Activated naive CD4-positive, alpha-beta T cell treated with Interleukin-2 at 50 U/mL for 16 hours (primary cell): ENCODE measurements around the gene GK2.

ENCODE experiments used
- DNase-seq: peaks from one replicate; pipeline ENCODE4 v3.0.0-alpha.2; 2020

The GK2 gene

GRCh38 chr4:79381161-79381560 lies 26.9 kb downstream of the GK2 start:
- no peak for DNase-seq

GRCh38 chr4:79370026-79370425 lies 38.0 kb downstream of the GK2 start:
- no peak for DNase-seq

GRCh38 chr4:79367096-79367495 lies 40.9 kb downstream of the GK2 start:
- no peak for DNase-seq

GRCh38 chr4:79366422-79366821 lies 41.6 kb downstream of the GK2 start:
- DNase-seq, result no peak

GRCh38 chr4:79364061-79364460 lies 44.0 kb downstream of the GK2 start:
- DNase-seq, result no peak

DNA sequence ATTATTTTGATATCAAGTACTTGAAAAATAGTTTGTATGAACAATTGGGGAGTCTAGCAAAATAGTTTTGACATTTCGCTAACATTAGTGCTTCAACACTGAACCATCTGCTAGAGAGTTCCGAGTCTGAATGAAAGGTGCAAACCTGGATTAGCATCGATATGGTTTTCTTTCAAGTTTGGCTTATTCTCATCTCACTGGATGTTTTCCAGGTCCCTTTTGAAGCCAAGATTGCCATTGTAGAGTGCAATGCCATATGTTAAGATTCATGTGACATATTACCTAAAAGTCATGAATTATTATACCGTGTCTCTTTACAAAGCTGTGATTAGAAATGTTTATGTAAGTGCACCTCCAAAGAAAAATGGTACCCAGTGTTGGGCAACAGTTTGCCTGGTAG lies 45.4 kb downstream of the GK2 start:
- DNase-seq, result no peak

GRCh38 chr4:79360006-79360405 lies 48.0 kb downstream of the GK2 start:
- DNase-seq, result no peak

DNA sequence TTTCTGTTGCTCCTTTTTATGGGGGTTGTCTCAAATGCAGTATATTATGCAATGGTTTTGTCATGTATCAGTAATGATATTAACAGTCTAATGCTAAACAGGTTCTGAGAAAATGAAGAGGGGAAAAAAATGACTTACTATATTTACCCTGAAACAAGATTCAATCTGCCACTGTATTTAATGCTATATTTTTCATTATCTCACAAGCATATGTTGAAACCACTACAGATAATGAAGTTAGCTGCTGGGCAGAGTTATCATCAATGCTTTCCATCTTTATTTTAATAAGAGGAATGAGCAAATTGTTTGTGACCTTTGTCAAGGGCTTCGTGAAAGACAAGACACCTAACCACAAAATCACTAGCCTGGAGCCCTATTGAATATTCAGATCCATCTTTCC lies 49.6 kb downstream of the GK2 start:
- DNase-seq, result no peak

DNA sequence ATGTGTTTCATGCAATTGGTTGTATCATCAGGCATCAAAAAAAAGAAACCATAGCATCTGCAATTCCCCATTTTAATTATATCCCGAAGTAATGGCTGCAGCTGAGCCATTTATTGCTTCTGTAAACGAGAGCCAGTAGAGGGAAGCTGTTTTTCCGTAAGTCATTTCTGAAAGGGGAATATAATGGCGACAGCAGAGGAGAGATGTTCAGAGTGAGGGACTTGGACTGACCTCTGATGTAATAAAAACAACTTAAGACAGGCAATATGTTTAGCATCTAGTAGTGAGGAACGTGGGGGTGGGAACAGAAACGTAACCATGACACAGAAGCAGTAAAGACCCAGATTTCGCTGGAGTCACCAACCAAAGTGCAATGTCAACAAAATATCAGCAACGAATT lies 50.7 kb downstream of the GK2 start:
- DNase-seq, result no peak
